Activated CD8-positive, alpha-beta T cell treated with anti-CD3 and anti-CD28 coated beads for 36 hours (primary cell): Measurements from ENCODE around the gene TRIAP1. TPM values are rescaled to one million over a fixed set of nuclear protein-coding genes. Genes with fewer than 3 reads are reported as not detected.

Experiments used
- ATAC-seq: fragments of 200-7000 bp; cut with Tn5 transposase; one replicate; pipeline ENCODE4 v1.10.0; 2021; ENCODE audit warnings: mild to moderate bottlenecking, moderate library complexity
- CTCF ChIA-PET: fragments of 350-600 bp; sonication (Branson Sonifier 250); formaldehyde crosslinking; loops from one replicate; lab custom pipeline; 2021; ENCODE audit warnings: antibody characterized with exemption; lab: Charles Lee
- POLR2A ChIA-PET: fragments of 350-600 bp; sonication (Branson Sonifier 250); formaldehyde crosslinking; loops from one replicate; lab custom pipeline; 2021; ENCODE audit warnings: antibody characterized with exemption; lab: Charles Lee
- DNase-seq: peaks from one replicate; pipeline ENCODE4 v3.0.0-alpha.2; 2020
- H3K27ac Mint-ChIP-seq: one replicate; pipeline ENCODE4 v1.8.0; 2021; ENCODE audit warnings: mild to moderate bottlenecking, mixed read lengths
- H3K27me3 Mint-ChIP-seq: one replicate; pipeline ENCODE4 v1.8.0; 2021; ENCODE audit warnings: mixed read lengths
- H3K36me3 Mint-ChIP-seq: one replicate; pipeline ENCODE4 v1.8.0; 2021; ENCODE audit warnings: low read depth, mixed read lengths
- H3K4me1 Mint-ChIP-seq: one replicate; pipeline ENCODE4 v1.8.0; 2021; ENCODE audit warnings: low read depth, mixed read lengths
- H3K4me3 Mint-ChIP-seq: one replicate; pipeline ENCODE4 v1.8.0; 2021; ENCODE audit warnings: mild to moderate bottlenecking, moderate library complexity, mixed read lengths
- H3K9me3 Mint-ChIP-seq: one replicate; pipeline ENCODE4 v1.8.0; 2021; ENCODE audit warnings: mixed read lengths
- intact Hi-C: fragments of 100-400 bp; cut with micrococcal nuclease; formaldehyde crosslinking; loops from one replicate; pipeline ENCODE4 v1.10.0; 2022
- total RNA-seq, 2 experiments: library from RNA; stranded (reverse); gene quantifications; one replicate each; pipeline ENCODE4 v1.2.3, GENCODE V29; 2021
- TF ChIP-seq, protein P1 (sequence below): fragments of 200-600 bp; IDR thresholded peaks from one replicate; pipeline ENCODE4 v1.8.0; 2022; ENCODE audit warnings: antibody characterized with exemption, mild to moderate bottlenecking

TRIAP1 gene
- total RNA-seq, 2 experiments from 2014 or later: 43.1 to 45.1 TPM

DNA sequence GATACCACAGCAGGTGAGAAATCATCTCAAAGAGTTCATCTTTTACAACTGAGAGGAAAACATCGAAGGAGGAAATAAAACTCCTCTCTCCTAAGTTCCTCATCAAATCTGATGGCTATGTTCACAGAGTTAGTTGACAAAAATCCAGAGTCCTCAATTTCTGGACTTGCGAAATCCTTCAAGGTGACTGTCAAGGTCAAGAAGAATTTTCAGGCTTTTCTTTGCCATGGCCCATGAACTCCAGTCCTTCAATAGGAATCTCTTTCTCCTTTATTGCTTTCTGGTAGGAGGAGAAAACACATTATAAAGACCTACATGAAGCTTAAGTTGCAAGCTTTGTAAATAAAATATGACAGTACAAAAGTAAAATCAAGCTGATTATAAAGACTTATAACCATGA lies 1.5 kb downstream of the TRIAP1 start:
- ATAC-seq (no peak), DNase-seq (no peak)
- peaks cover 47% of the 10 kb centered on the region for H3K4me1 Mint-ChIP-seq
- ChIA-PET POLR2A (interaction anchor here (1.3 to 4.1 kb wide), 3 partner anchors 12 to 153 kb away, joined by 3 to 18 read pairs (median 3); partner anchors contain the start of genes RNU4-1 and RNU4-2), CTCF (interaction anchor here (1.2 to 1.6 kb wide), 4 partner anchors 22 to 87 kb away, joined by 4 to 9 read pairs (median 6); partner anchors contain the start of gene SRSF9)
- no peaks in the 10 kb centered on the region for H3K27me3 Mint-ChIP-seq
- H3K27ac Mint-ChIP-seq: peak overlapping the region; percentile 97
- intact Hi-C loops: no loop called here
- no peaks in the 10 kb centered on the region for H3K9me3 Mint-ChIP-seq
- TF ChIP-seq, protein P1, sequence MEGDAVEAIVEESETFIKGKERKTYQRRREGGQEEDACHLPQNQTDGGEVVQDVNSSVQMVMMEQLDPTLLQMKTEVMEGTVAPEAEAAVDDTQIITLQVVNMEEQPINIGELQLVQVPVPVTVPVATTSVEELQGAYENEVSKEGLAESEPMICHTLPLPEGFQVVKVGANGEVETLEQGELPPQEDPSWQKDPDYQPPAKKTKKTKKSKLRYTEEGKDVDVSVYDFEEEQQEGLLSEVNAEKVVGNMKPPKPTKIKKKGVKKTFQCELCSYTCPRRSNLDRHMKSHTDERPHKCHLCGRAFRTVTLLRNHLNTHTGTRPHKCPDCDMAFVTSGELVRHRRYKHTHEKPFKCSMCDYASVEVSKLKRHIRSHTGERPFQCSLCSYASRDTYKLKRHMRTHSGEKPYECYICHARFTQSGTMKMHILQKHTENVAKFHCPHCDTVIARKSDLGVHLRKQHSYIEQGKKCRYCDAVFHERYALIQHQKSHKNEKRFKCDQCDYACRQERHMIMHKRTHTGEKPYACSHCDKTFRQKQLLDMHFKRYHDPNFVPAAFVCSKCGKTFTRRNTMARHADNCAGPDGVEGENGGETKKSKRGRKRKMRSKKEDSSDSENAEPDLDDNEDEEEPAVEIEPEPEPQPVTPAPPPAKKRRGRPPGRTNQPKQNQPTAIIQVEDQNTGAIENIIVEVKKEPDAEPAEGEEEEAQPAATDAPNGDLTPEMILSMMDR: no peak
- peak overlapping the region; percentile 94 for H3K4me3 Mint-ChIP-seq
- H3K36me3 Mint-ChIP-seq: peaks cover 48% of the 10 kb centered on the region

DNA sequence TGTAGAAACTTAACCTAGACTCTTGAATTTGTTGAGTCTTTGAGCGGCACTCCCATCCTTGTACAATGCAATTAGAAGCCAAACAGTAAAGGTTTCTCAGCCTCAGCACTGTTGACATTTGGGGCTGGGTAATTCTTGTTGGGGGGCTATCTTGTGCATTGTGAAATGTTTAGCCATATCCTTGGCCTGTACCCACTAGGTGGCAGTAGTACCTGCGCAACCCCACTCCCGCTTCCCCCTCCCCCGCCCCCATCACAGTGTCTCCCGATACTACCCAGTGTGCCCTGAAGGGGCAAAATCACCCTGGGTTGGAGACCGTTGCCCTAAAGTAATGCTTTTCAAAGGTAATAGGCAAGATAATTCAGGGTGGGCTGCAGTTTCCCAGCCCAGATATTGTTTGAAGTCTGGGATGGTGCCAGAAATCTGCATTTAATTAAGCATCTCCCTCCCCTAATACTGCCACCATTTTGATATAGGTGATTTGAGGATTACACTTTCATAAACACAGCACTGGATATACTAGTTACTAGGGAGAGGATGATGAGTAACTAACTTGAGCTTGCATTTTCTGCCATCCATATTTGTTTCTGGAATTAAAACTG lies 6.4 kb downstream of the TRIAP1 start:
- TF ChIP-seq, protein P1: peak; percentile 94
- peak overlapping the region; percentile 85 for H3K4me3 Mint-ChIP-seq
- intact Hi-C loops: no loop called here
- DNase-seq (peak; percentile 90), ATAC-seq (peak; percentile 54)
- peaks cover 38% of the 10 kb centered on the region for H3K4me1 Mint-ChIP-seq
- no peaks in the 10 kb centered on the region for H3K27me3 Mint-ChIP-seq
- H3K27ac Mint-ChIP-seq: peak overlapping the region; percentile 72
- H3K9me3 Mint-ChIP-seq: no peaks in the 10 kb centered on the region
- ChIA-PET POLR2A (interaction anchor here (1.0 to 2.3 kb wide), 3 partner anchors 9 to 29 kb away, joined by 3 to 18 read pairs (median 3); partner anchors contain the start of gene SRSF9), CTCF (interaction anchor here (0.7 to 1.7 kb wide), 15 partner anchors 9 to 211 kb away, joined by 3 to 20 read pairs (median 3); partner anchors contain the start of genes COQ5, SIRT4 and SRSF9)
- H3K36me3 Mint-ChIP-seq: peaks cover 32% of the 10 kb centered on the region

DNA sequence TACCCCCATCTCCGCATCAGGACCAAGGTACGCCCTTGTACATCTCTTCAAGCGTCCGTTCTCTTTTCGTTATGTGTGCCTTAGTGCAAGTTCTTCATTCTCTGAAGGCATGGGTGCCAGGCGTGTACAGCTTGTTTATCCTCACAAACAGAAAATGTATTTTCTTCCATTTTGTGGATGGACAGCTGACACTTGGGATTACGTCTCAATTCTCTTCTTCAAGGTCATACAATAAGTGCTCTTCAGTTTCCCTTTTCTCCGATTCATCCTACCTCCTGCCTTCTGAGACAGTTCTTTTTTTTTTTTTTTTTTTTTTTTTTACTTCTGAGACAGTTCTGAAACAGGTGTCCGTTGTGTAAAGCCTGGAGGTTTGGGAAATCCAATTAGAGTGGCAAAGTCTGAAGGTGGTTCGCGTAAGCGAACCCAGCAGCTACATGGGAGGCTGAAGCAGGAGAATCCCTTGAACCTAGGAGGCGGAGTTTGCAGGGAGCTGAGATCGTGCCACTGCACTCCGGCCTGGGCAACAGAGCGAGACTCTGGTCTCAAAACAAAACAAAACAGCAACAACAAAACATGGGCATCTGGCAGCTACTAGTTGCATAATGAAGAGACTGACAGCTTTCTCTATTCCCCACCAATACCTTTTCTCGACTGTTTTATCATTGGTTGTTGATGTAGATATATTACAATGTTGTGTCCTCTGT lies 7.5 kb downstream of the TRIAP1 start:
- POLR2A ChIA-PET: interaction anchor here (0.9 to 2.3 kb wide), 4 partner anchors 15 to 146 kb away, joined by 4 to 18 read pairs (median 4); partner anchors contain the start of genes COQ5 and SRSF9
- CTCF ChIA-PET: interaction anchor here (0.7 to 1.7 kb wide), 13 partner anchors 8 to 237 kb away, joined by 3 to 6 read pairs (median 3); partner anchors contain the start of genes DYNLL1, RPLP0 and SIRT4
- intact Hi-C loops: no loop called here
- ATAC-seq: peak; percentile 1
- Mint-ChIP-seq H3K36me3 (peaks cover 27% of the 10 kb centered on the region), H3K4me1 (peaks cover 27% of the 10 kb centered on the region), H3K4me3 (peak overlapping the region; percentile 85), H3K27ac (peak overlapping the region; percentile 96), H3K9me3 (no peaks in the 10 kb centered on the region), H3K27me3 (no peaks in the 10 kb centered on the region)
- TF ChIP-seq, protein P1: no peak
- no peak for DNase-seq

DNA sequence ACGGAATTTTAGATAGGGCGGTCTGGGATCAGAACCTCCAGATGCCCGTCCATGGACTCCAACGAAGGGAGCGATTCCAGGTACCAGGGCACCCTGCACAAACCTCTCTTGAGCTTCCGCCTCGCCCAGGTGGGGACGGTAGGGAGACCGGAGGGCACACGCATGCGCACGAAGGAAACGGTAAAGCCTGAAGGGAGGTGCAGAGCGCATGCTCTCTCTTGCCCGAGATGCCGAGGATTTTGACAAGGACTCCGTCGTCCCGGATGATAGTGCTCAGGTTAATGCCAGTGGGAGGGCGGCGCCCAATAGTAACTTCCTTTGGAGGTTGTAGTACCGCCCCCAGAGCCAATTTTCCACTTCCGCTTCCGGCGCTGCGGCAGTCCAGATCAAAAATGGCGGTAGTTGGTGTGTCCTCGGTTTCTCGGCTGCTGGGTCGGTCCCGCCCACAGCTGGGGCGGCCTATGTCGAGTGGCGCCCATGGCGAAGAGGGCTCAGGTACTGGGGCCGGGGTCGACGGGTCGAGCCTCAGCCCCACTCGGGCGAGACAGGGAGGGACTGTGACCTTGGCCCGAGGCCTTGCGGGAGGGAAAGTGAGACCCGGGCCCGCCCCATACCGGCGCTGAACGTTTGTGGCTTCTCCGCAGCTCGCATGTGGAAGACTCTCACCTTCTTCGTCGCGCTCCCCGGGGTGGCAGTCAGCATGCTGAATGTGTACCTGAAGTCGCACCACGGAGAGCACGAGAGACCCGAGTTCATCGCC lies 8.3 kb downstream of the TRIAP1 start, which contains the start of gene COX6A1:
TSS of gene COX6A1 (plus strand) at position 379 of the 760 bp plus-strand sequence. CDS start at position 393, 14 bp downstream.
- ChIA-PET CTCF (interaction anchor here (1.0 to 1.5 kb wide), 9 partner anchors 7 to 211 kb away, joined by 3 to 6 read pairs (median 3); no protein-coding TSS in a partner anchor), POLR2A (interaction anchor here (0.7 to 2.3 kb wide), 8 partner anchors 9 to 213 kb away, joined by 3 to 18 read pairs (median 3); partner anchors contain the start of genes COQ5 and SRSF9)
- H3K27ac Mint-ChIP-seq: peak within 1 kb of the TSS; percentile 96
- ATAC-seq (peak; percentile 96), DNase-seq (peak; percentile 99)
- TF ChIP-seq, protein P1: no peak
- H3K9me3 Mint-ChIP-seq: no peaks in the 10 kb centered on the region
- intact Hi-C loops: no loop called here
- peak within 1 kb of the TSS; percentile 85 for H3K4me3 Mint-ChIP-seq
- peaks cover 24% of the 10 kb centered on the region for H3K36me3 Mint-ChIP-seq
- peaks cover 29% of the 10 kb centered on the region for H3K4me1 Mint-ChIP-seq
- no peaks in the 10 kb centered on the region for H3K27me3 Mint-ChIP-seq
